DOHH2 (cell line): ENCODE measurements around the gene RNF4.

ENCODE experiments used
- H3F3A ChIP-seq: fragments of 200-600 bp; sonication (generic), shearing (Covaris generic); 2 replicates; pipeline ENCODE4 v1.6.0; 2016; ENCODE audit warnings: antibody characterized with exemption, mild to moderate bottlenecking; ENCODE audit not compliant: control insufficient read depth, insufficient read depth
- H3K27ac ChIP-seq: fragments of 200-600 bp; sonication (generic); 2 replicates; pipeline ENCODE4 v1.5.1; 2014; ENCODE audit warnings: low read depth, mild to moderate bottlenecking, low read length, moderate library complexity
- H3K27me3 ChIP-seq: fragments of 200-600 bp; sonication (generic); 2 replicates; pipeline ENCODE4 v1.6.1; 2014; ENCODE audit warnings: mild to moderate bottlenecking, low read length, mixed read lengths; ENCODE audit not compliant: control insufficient read depth
- H3K36me3 ChIP-seq: fragments of 200-600 bp; sonication (generic); 2 replicates; pipeline ENCODE4 v1.6.1; 2014; ENCODE audit warnings: mild to moderate bottlenecking, low read length, moderate library complexity, mixed read lengths; ENCODE audit not compliant: control insufficient read depth
- H3K4me1 ChIP-seq: fragments of 200-600 bp; sonication (generic); 2 replicates; pipeline ENCODE4 v1.6.1; 2014; ENCODE audit warnings: mild to moderate bottlenecking, low read length, mixed read lengths; ENCODE audit not compliant: control insufficient read depth
- H3K4me2 ChIP-seq: fragments of 200-600 bp; sonication (generic); 2 replicates; pipeline ENCODE4 v1.6.0; 2014; ENCODE audit warnings: mild to moderate bottlenecking, low read length, moderate library complexity
- H3K4me3 ChIP-seq: fragments of 200-600 bp; sonication (generic); 2 replicates; pipeline ENCODE4 v1.5.1; 2014; ENCODE audit warnings: mild to moderate bottlenecking, low read length, mixed read lengths
- H3K79me2 ChIP-seq: fragments of 200-600 bp; sonication (generic); 2 replicates; pipeline ENCODE4 v1.6.1; 2014; ENCODE audit warnings: mild to moderate bottlenecking, low read length, mixed read lengths; ENCODE audit not compliant: control insufficient read depth
- H3K9me2 ChIP-seq: fragments of 200-600 bp; sonication (generic); replicated peaks from 2 replicates; pipeline ENCODE4 v1.6.1; 2014; ENCODE audit warnings: mild to moderate bottlenecking, low read length, mixed read lengths; ENCODE audit not compliant: control insufficient read depth
- H3K9me3 ChIP-seq: fragments of 200-600 bp; sonication (generic); 2 replicates; pipeline ENCODE4 v1.6.1; 2014; ENCODE audit warnings: antibody characterized with exemption, low read length, mixed read lengths; ENCODE audit not compliant: control insufficient read depth, insufficient read depth
- H4K20me1 ChIP-seq: fragments of 200-600 bp; sonication (generic); 2 replicates; pipeline ENCODE4 v1.6.0; 2014; ENCODE audit warnings: low read depth, mild to moderate bottlenecking, antibody characterized with exemption, low read length, moderate library complexity; ENCODE audit not compliant: control insufficient read depth, insufficient read depth
- EZH2phosphoT487 ChIP-seq: fragments of 200-600 bp; sonication (generic); IDR thresholded peaks from 2 replicates; pipeline ENCODE4 v1.6.1; 2017; ENCODE audit warnings: borderline replicate concordance, mild to moderate bottlenecking, antibody characterized with exemption, low read length, moderate library complexity, mixed read lengths
- TF ChIP-seq, protein P1 (sequence below): fragments of 200-600 bp; sonication (generic); IDR thresholded peaks from one replicate; pipeline ENCODE4 v1.5.1; 2014; ENCODE audit warnings: antibody characterized with exemption, mild to moderate bottlenecking, low read depth, low read length; ENCODE audit not compliant: poor library complexity, severe bottlenecking

RNF4 gene

DNA sequence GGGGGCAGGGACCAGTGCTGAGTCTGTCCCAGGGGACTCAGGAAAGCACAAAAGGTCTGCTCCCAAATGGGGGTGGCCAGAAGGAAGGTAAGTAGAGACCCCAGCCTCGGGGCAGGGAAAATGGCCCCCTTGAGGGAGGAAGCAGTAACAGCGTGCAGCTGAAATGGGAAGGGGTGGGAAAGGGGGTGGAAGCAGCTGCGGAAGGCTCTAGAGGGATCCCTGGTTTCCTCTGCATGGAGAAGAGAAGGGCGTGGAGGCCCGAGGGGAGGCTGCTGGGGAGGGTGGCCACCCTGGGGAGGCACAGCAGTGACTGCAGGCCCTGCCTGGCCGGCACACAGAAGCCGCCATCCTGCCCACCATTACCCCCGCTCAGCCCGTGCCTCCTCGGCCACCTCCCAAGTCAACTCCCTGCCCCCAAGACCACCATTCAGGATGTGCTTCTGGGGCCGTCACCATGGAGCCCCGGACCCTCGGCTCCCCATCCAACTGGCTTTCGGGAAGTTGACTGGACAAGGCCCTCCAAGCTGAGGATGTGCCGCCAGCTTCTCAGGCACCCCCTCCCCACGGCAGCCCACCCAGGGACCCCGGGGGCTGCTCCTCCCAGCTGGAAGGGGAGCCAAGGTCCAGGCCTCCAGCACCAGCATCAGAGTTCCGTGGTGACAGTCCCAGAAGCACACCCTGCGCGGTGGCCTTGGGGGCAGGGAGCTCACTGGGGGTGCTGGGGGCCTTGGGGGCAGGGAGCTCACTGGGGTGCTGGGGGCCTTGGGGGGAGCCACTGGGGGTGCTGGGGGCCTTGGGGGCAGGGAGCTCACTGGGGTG is 26.5 kb upstream of the RNF4 start:
- Histone ChIP-seq H3K4me3 (no peak overlapping the region), H3K27ac (no peak overlapping the region), H3K27me3 (no peaks in the 10 kb centered on the region), H3K79me2 (no peaks in the 10 kb centered on the region), H3K36me3 (no peaks in the 10 kb centered on the region), H3K9me3 (peaks cover 4% of the 10 kb centered on the region; the same call in 1 of the 2 replicates), H3F3A (no peaks in the 10 kb centered on the region), H4K20me1 (no peaks in the 10 kb centered on the region), H3K4me1 (peaks cover 8% of the 10 kb centered on the region), H3K9me2 (no peaks in the 10 kb centered on the region; the same call in 1 of the 2 replicates), H3K4me2 (peak overlapping the region; percentile 25; the same call in 1 of the 2 replicates)
- TF ChIP-seq, protein P1, sequence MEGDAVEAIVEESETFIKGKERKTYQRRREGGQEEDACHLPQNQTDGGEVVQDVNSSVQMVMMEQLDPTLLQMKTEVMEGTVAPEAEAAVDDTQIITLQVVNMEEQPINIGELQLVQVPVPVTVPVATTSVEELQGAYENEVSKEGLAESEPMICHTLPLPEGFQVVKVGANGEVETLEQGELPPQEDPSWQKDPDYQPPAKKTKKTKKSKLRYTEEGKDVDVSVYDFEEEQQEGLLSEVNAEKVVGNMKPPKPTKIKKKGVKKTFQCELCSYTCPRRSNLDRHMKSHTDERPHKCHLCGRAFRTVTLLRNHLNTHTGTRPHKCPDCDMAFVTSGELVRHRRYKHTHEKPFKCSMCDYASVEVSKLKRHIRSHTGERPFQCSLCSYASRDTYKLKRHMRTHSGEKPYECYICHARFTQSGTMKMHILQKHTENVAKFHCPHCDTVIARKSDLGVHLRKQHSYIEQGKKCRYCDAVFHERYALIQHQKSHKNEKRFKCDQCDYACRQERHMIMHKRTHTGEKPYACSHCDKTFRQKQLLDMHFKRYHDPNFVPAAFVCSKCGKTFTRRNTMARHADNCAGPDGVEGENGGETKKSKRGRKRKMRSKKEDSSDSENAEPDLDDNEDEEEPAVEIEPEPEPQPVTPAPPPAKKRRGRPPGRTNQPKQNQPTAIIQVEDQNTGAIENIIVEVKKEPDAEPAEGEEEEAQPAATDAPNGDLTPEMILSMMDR, result no peak
- no peak for TF ChIP-seq EZH2phosphoT487

DNA sequence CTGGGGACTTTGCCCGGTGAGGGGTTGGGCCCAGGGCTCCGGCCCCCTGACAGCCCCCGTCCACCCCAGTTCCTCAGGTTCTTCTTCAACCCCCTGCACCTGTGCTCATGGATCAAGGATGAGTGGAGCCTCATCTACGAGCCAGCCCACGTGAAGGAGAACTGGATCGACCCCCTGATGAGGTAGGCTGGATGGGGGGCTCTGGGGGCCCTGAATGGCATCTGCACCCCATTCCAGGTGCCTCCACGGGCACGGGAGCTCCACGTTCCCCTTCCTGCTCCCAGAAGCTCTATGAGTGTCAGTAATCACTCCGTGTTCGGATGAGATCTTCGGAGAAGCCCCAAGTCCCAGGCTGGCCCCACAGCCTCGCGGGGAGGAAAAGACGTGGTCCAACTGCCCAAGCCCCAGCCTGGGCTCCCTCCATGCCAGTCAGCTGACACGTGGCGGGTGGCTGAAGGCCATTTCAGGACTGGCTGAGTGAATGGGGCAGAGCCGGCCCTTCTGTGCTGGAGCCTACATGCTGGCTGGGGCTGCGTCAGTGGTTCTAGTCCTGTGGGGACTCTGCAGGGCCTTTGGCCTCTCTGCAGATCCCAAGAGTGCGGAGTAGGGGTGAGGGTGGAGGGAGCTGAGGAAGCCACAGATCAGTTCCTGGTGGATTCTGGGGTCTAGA is 25.7 kb upstream of the RNF4 start:
- H3K79me2 ChIP-seq, result no peaks in the 10 kb centered on the region
- no peak overlapping the region for H3K27ac ChIP-seq
- TF ChIP-seq EZH2phosphoT487, result no peak
- TF ChIP-seq, protein P1, result no peak
- no peaks in the 10 kb centered on the region for H4K20me1 ChIP-seq
- H3K4me1 ChIP-seq, result peaks cover 8% of the 10 kb centered on the region
- peaks cover 4% of the 10 kb centered on the region; the same call in 1 of the 2 replicates for H3K9me3 ChIP-seq
- no peak overlapping the region for H3K4me3 ChIP-seq
- no peaks in the 10 kb centered on the region for H3K27me3 ChIP-seq
- H3K36me3 ChIP-seq, result no peaks in the 10 kb centered on the region
- H3F3A ChIP-seq, result no peaks in the 10 kb centered on the region
- no peak overlapping the region for H3K4me2 ChIP-seq
- no peaks in the 10 kb centered on the region; the same call in 1 of the 2 replicates for H3K9me2 ChIP-seq

DNA sequence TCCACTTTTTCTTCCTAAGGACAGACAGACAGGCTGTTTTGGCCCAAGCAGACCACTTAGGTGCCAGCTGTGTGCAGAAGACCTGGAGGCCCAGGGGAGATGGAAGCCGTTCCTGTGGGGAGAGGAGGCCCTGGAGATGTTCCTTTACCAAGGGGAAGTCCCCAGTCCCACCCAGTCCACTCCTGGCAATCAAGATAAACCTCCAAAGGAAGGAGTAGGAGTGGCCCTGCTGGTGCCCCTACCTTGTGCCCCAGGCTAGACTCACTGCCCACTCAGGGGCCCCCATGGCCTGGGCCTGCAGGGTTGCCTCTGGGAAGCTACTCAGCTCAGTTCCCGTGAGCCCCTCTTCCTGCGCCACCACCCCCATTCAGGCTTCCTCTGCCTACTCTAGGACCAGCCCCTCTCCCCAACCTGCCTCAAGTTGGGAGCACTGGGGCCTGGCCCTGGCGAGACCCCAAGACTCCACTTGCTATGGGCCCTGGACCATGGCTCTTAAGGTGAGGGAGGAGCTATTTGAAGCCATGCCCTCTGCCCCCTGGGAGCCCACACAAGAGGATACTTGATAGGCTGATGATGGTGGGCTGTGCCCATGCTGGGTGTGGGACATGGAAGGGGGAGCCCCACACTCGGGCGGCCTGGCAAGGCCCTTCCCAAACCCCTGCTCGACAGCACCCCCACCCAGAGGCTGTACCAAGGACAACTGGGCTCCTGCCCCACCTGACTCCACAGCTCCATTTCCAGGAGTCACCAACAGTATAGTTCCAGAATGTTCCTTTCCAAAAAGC is 24.8 kb upstream of the RNF4 start:
- no peaks in the 10 kb centered on the region for H4K20me1 ChIP-seq
- no peaks in the 10 kb centered on the region for H3K36me3 ChIP-seq
- H3K4me1 ChIP-seq, result peaks cover 8% of the 10 kb centered on the region
- H3K27me3 ChIP-seq, result no peaks in the 10 kb centered on the region
- H3K4me3 ChIP-seq, result no peak overlapping the region
- no peaks in the 10 kb centered on the region; the same call in 1 of the 2 replicates for H3K9me2 ChIP-seq
- TF ChIP-seq EZH2phosphoT487, result no peak
- TF ChIP-seq, protein P1, result no peak
- H3K27ac ChIP-seq, result no peak overlapping the region
- no peak overlapping the region for H3K4me2 ChIP-seq
- H3K9me3 ChIP-seq, result peaks cover 4% of the 10 kb centered on the region; the same call in 1 of the 2 replicates
- no peaks in the 10 kb centered on the region for H3K79me2 ChIP-seq
- no peaks in the 10 kb centered on the region for H3F3A ChIP-seq
